K562 (cell line): ENCODE results near the gene GET4. TPM values are rescaled to one million over a fixed set of nuclear protein-coding genes. Genes with fewer than 3 reads are reported as not detected.
A peak's percentile ranks its signal among the peaks of the same experiment; 100 is the strongest.

Source experiments
- ATAC-seq: fragments of 200-7000 bp; cut with Tn5 transposase; 3 replicates; pipeline ENCODE4 v1.9.1; 2020; ENCODE audit warnings: moderate library complexity
- BruUV-seq: library from RNA; stranded (reverse); fragments of 400-500 nt; replicated peaks from 2 replicates; lab custom pipeline; 2021; lab: Mats Ljungman, UMichigan
- CTCF ChIA-PET: fragments of 300-600 bp; formaldehyde crosslinking; extraction: SDS; loops from one replicate; lab custom pipeline; 2021; ENCODE audit warnings: low intra/inter-chr PET ratio; lab: Yijun Ruan, JAX
- POLR2A ChIA-PET: fragments of 300-600, 350-650 bp; sonication (Branson Sonifier 250); formaldehyde crosslinking; extraction: SDS; loops from one replicate; lab custom pipeline; 2021; ENCODE audit warnings: antibody characterized with exemption, inconsistent platforms; lab: Yijun Ruan, JAX
- DNase-seq, 4 experiments: peaks; one replicate each; pipeline versions ENCODE4 v3.0.0 to v3.0.0-alpha.2; 2011 to 2018; ENCODE audit warnings: low spot score in 3 of 4, mixed read lengths in 3 of 4; ENCODE audit errors: extremely low read depth in 1 of 4
- FAIRE-seq: peaks from 2 replicates; lab custom pipeline; 2011; peaks lifted over from hg19 to GRCh38; lab: Jason Lieb, UNC
- H2AFZ ChIP-seq: 2 replicates; pipeline ENCODE4 v1.6.0; 2011; ENCODE audit warnings: low read depth, low read length, control low read depth, inconsistent platforms
- H3K27ac ChIP-seq: fragments of 200-600 bp; 3 replicates; pipeline ENCODE4 v1.8.0; 2011; ENCODE audit warnings: low read depth, mild to moderate bottlenecking, control low read depth, inconsistent platforms, low read length, moderate library complexity, mixed read lengths; ENCODE audit errors: extremely low read depth
- H3K27me3 ChIP-seq, 2 experiments: fragments of 300-600 bp in 1 of 2; 2 replicates in 1 of 2; 3 replicates in 1 of 2; pipeline versions ENCODE4 v1.6.0 to v1.8.0; 2011; ENCODE audit warnings: inconsistent platforms in 2 of 2, low read length in 2 of 2, mild to moderate bottlenecking in 1 of 2, mixed read lengths in 1 of 2, moderate library complexity in 1 of 2; ENCODE audit not compliant: control insufficient read depth in 2 of 2, insufficient read depth in 2 of 2
- H3K36me3 ChIP-seq: fragments of 300-600 bp; 3 replicates; pipeline ENCODE4 v1.8.0; 2011; ENCODE audit warnings: mild to moderate bottlenecking, low read length, inconsistent platforms; ENCODE audit not compliant: control insufficient read depth, insufficient read depth
- H3K4me1 ChIP-seq, 2 experiments: fragments of 200-600 bp in 1 of 2; replicated peaks in 1 of 2; 2 replicates in 1 of 2; 3 replicates in 1 of 2; pipeline versions ENCODE4 v1.5.1 to v1.8.0; 2011; ENCODE audit warnings: inconsistent platforms in 2 of 2, low read length in 2 of 2, mild to moderate bottlenecking in 1 of 2, mixed read lengths in 1 of 2, moderate library complexity in 1 of 2; ENCODE audit not compliant: control insufficient read depth in 2 of 2, insufficient read depth in 2 of 2
- H3K4me2 ChIP-seq: 2 replicates; pipeline ENCODE4 v1.6.1; 2011; ENCODE audit warnings: low read length, control low read depth, inconsistent platforms, mixed read lengths; ENCODE audit not compliant: insufficient read depth
- H3K4me3 ChIP-seq: fragments of 200-600 bp; sonication (generic), shearing (Covaris generic); 2 replicates; pipeline ENCODE4 v1.5.1; 2016; ENCODE audit warnings: control low read depth, inconsistent platforms
- H3K79me2 ChIP-seq: fragments of 200-600 bp; 3 replicates; pipeline ENCODE4 v1.8.0; 2011; ENCODE audit warnings: low read length, inconsistent platforms; ENCODE audit not compliant: control insufficient read depth, insufficient read depth
- H3K9ac ChIP-seq, 2 experiments: 2 replicates each; pipeline versions ENCODE4 v1.6.0 to v1.6.1; 2011; ENCODE audit warnings: low read depth in 2 of 2, low read length in 2 of 2, control low read depth in 1 of 2, inconsistent platforms in 1 of 2, mild to moderate bottlenecking in 1 of 2, mixed read lengths in 1 of 2; ENCODE audit not compliant: insufficient read depth in 1 of 2
- H3K9me1 ChIP-seq: one replicate; pipeline ENCODE4 v1.6.0; 2011; ENCODE audit warnings: inconsistent platforms, mild to moderate bottlenecking, low read length, moderate library complexity; ENCODE audit not compliant: control insufficient read depth, insufficient read depth
- H3K9me3 ChIP-seq: replicated peaks from 2 replicates; pipeline ENCODE4 v1.5.1; 2011; ENCODE audit warnings: low read depth, low read length, inconsistent platforms; ENCODE audit not compliant: control insufficient read depth, insufficient read depth
- H4K20me1 ChIP-seq: replicated peaks from 2 replicates; pipeline ENCODE4 v1.6.1; 2011; ENCODE audit warnings: low read length, inconsistent platforms, mixed read lengths; ENCODE audit not compliant: control insufficient read depth, insufficient read depth
- CSDE1 ChIP-seq, 2 experiments: fragments of 450-650 bp; IDR thresholded peaks; 2 replicates each; pipeline ENCODE4 v1.6.1; 2016; ENCODE audit warnings: mild to moderate bottlenecking in 1 of 2
- NFATC3 ChIP-seq: fragments of 450-650 bp; IDR thresholded peaks from 2 replicates; pipeline ENCODE4 v1.6.1; 2017; ENCODE audit warnings: mild to moderate bottlenecking
- RBFOX2 ChIP-seq: fragments of 200-400 bp; formaldehyde crosslinking; IDR thresholded peaks from 2 replicates; pipeline ENCODE4 v1.6.1; 2017; ENCODE audit warnings: low read depth, mild to moderate bottlenecking, low read length, moderate library complexity
- ZNF140 ChIP-seq: fragments of 250-450 bp; sonication (Bioruptor Pico); IDR thresholded peaks from 2 replicates; pipeline ENCODE4 v1.8.0; 2021; ENCODE audit warnings: moderate library complexity, mild to moderate bottlenecking, inconsistent platforms
- ZNF146 ChIP-seq: IDR thresholded peaks from one replicate; pipeline ENCODE4 v1.6.1; 2018; ENCODE audit warnings: missing compliant biosample characterization; ENCODE audit not compliant: unreplicated experiment
- WGBS: fragments of 100-300 bp; shearing (Covaris generic); methylation state at CpG from one replicate; pipeline ENCODE4 v1.1.6; 2016; ENCODE audit warnings: low coverage, mixed read lengths; ENCODE audit not compliant: insufficient coverage; ENCODE audit errors: missing lambda C conversion rate; 5-methylcytosine and 5-hydroxymethylcytosine counted together
- in situ Hi-C: fragments of 300-500 bp; cut with MboI; formaldehyde crosslinking; loops from 4 replicates; pipeline ENCODE4 v1.15.0; 2018; ENCODE audit warnings: inconsistent platforms, mixed read lengths
- intact Hi-C: fragments of 100-400 bp; cut with micrococcal nuclease; formaldehyde crosslinking; loops from 2 replicates; pipeline ENCODE4 v1.14.2; 2022
- polyA plus RNA-seq, 8 experiments: library from polyadenylated mRNA; depleted of rRNA in 4 of 8; stranded (reverse) in 5 of 8; unstranded in 3 of 8; fragments of >200 nt; fragmentation: Nextera tagmentation in 2 of 8; fragmentation: Illumina TruSeq in 1 of 8; extraction: Ambion mirVana in 2 of 8; extraction: Trizol in 1 of 8; gene quantifications; 2 replicates each; pipeline versions ENCODE4 v1.2.1 to v1.2.3, GENCODE V29; 2011 to 2014; ENCODE audit warnings: inconsistent platforms in 1 of 8, missing spikeins in 1 of 8
- total RNA-seq, 7 experiments: library from RNA; depleted of rRNA in 6 of 7; stranded (reverse); fragments of >200 nt in 6 of 7; fragmentation: Illumina TruSeq in 2 of 7; extraction: Trizol in 2 of 7; gene quantifications; 2 replicates each; pipeline versions ENCODE4 v1.2.1 to v1.2.3, GENCODE V29; 2011 to 2021; ENCODE audit warnings: low replicate concordance in 1 of 7

Gene GET4
- total and polyA plus RNA-seq, 9 of the 15 experiments (the other 6 are each of a cell fraction or from before 2014, with no cell fraction given) = 0.99 to 122 (median 40.4) TPM

GRCh38 chr7:880450-880849 lies 4.1 kb downstream of the GET4 start:
- CTCF ChIA-PET = no interaction called here
- FAIRE-seq (peak; percentile 35), DNase-seq (no peak), ATAC-seq (no peak)
- POLR2A ChIA-PET = interaction anchor here (1.2 to 1.3 kb wide), 2 partner anchors 14 to 21 kb away, joined by 4 to 5 read pairs; no protein-coding TSS in a partner anchor
- peak; percentile 54 for TF ChIP-seq RBFOX2
- TF ChIP-seq NFATC3 = no peak
- no TSS peak for BruUV-seq
- Histone ChIP-seq H3K36me3 (peaks cover 53% of the 10 kb centered on the region; the same call in 2 of the 3 replicates), H3K4me2 (no peak overlapping the region), H2AFZ (no peak overlapping the region), H3K79me2 (peaks cover 88% of the 10 kb centered on the region), H3K4me3 (no peak overlapping the region), H3K9me3 (no peaks in the 10 kb centered on the region; the same call in 1 of the 2 replicates), H3K4me1 (peaks cover 12 to 53% of the 10 kb centered on the region in 2 experiments), H3K27ac (no peak overlapping the region), H3K9me1 (no peaks in the 10 kb centered on the region), H3K9ac (peak overlapping the region in 1 of 2 experiments; percentile 4; a peak in 1 of 4 replicates), H3K27me3 (no peaks in the 10 kb centered on the region; a peak in 1 of 5 replicates), H4K20me1 (peaks cover 52% of the 10 kb centered on the region)
- intact Hi-C loops = no loop called here
- 85% methylated on average over 15 of the region's 15 CpGs for WGBS
- in situ Hi-C loops = no loop called here

- intact Hi-C loops (no loop called here), in situ Hi-C loops (no loop called here)
- no TSS peak for BruUV-seq
- WGBS = 92% methylated on average over 20 of the region's 20 CpGs
- peaks cover 52% of the 10 kb centered on the region for H4K20me1 ChIP-seq
- DNase-seq (no peak), ATAC-seq (no peak), FAIRE-seq (no peak)
- H2AFZ ChIP-seq = no peak overlapping the region
- H3K4me1 ChIP-seq = peaks cover 9 to 57% of the 10 kb centered on the region in 2 experiments; a peak in 4 of 5 replicates
- H3K4me2 ChIP-seq = no peak overlapping the region
- H3K27ac ChIP-seq = no peak overlapping the region; the same call in 2 of the 3 replicates
- peaks cover 62% of the 10 kb centered on the region; the same call in 2 of the 3 replicates for H3K36me3 ChIP-seq
- H3K27me3 ChIP-seq = no peaks in the 10 kb centered on the region; a peak in 1 of 5 replicates
- peaks cover 3% of the 10 kb centered on the region for H3K9me1 ChIP-seq
- H3K9ac ChIP-seq = no peak overlapping the region
- ChIA-PET POLR2A (no interaction called here), CTCF (no interaction called here)
- TF ChIP-seq ZNF146 (CRISPR knock-in tag) = peak; percentile 82
- TF ChIP-seq CSDE1 (IDR thresholded peaks at IDR 0.05) = no peak
- no peak for TF ChIP-seq ZNF140 (CRISPR knock-in tag)
- H3K9me3 ChIP-seq = no peaks in the 10 kb centered on the region
- H3K4me3 ChIP-seq = no peak overlapping the region
- H3K79me2 ChIP-seq = peaks cover 98% of the 10 kb centered on the region
Observed at GRCh38 chr7:881441-882234, 5.3 kb downstream of the GET4 start.
